Liver (tissue), 9 donors: ENCODE data around the gene KLK2. TPM values are rescaled to one million over a fixed set of nuclear protein-coding genes. Genes with fewer than 3 reads are reported as not detected.

Experiments used
- DNase-seq: peaks from one replicate; pipeline ENCODE4 v3.0.0-alpha.2; 2017; ENCODE audit warnings: low spot score
- H3K27ac ChIP-seq, 2 donors: one replicate each; pipeline ENCODE4 v1.7.0; 2013; ENCODE audit warnings: inconsistent platforms in 2 of 2, low read length in 2 of 2, control low read depth in 1 of 2, low read depth in 1 of 2, mild to moderate bottlenecking in 1 of 2
- H3K27me3 ChIP-seq, 4 donors: one replicate each; pipeline versions ENCODE4 v1.6.1 to v1.7.0; 2013; ENCODE audit warnings: low read length in 3 of 4, inconsistent platforms in 1 of 4, mild to moderate bottlenecking in 1 of 4, moderate library complexity in 1 of 4; ENCODE audit not compliant: control insufficient read depth in 4 of 4, insufficient read depth in 4 of 4
- H3K36me3 ChIP-seq, 4 donors: one replicate each; pipeline versions ENCODE4 v1.6.1 to v1.7.0; 2013; ENCODE audit warnings: low read length in 3 of 4, mild to moderate bottlenecking in 3 of 4, low read depth in 1 of 4, moderate library complexity in 1 of 4; ENCODE audit not compliant: control insufficient read depth in 4 of 4, insufficient read depth in 3 of 4
- H3K4me1 ChIP-seq, 4 donors: one replicate each; pipeline versions ENCODE4 v1.6.1 to v1.7.0; 2013; ENCODE audit warnings: low read length in 3 of 4, mild to moderate bottlenecking in 3 of 4, moderate library complexity in 1 of 4; ENCODE audit not compliant: control insufficient read depth in 4 of 4, insufficient read depth in 4 of 4
- H3K4me3 ChIP-seq, 3 donors: one replicate each; pipeline versions ENCODE4 v1.6.1 to v1.7.0; 2013; ENCODE audit warnings: low read length in 3 of 3, control low read depth in 1 of 3, low read depth in 1 of 3, mild to moderate bottlenecking in 1 of 3
- H3K9ac ChIP-seq, 2 donors: one replicate each; pipeline ENCODE4 v1.7.0; 2013; ENCODE audit warnings: low read length in 2 of 2, mild to moderate bottlenecking in 2 of 2, moderate library complexity in 2 of 2, control low read depth in 1 of 2, low read depth in 1 of 2
- H3K9me3 ChIP-seq, 4 donors: one replicate each; pipeline versions ENCODE4 v1.6.1 to v1.7.0; 2013; ENCODE audit warnings: low read length in 3 of 4; ENCODE audit not compliant: control insufficient read depth in 4 of 4
- EGR1 ChIP-seq, 2 donors: IDR thresholded peaks; 2 replicates each; pipeline ENCODE4 v1.6.1; 2016 to 2018; ENCODE audit warnings: antibody characterized with exemption in 2 of 2, low read depth in 2 of 2
- FOXA1 ChIP-seq: IDR thresholded peaks from 2 replicates; pipeline ENCODE4 v1.6.1; 2016; ENCODE audit warnings: antibody characterized with exemption
- HNF4G ChIP-seq: IDR thresholded peaks from 2 replicates; pipeline ENCODE4 v1.6.1; 2016; ENCODE audit warnings: antibody characterized with exemption
- NR2F2 ChIP-seq: IDR thresholded peaks from 2 replicates; pipeline ENCODE4 v1.6.1; 2016; ENCODE audit warnings: antibody characterized with exemption
- RAD21 ChIP-seq, 2 donors: IDR thresholded peaks; 2 replicates each; pipeline ENCODE4 v1.6.1; 2016; ENCODE audit warnings: antibody characterized with exemption in 2 of 2, mild to moderate bottlenecking in 2 of 2
- RXRA ChIP-seq, 2 donors: IDR thresholded peaks; 2 replicates each; pipeline ENCODE4 v1.6.1; 2017 to 2018; ENCODE audit warnings: antibody characterized with exemption in 2 of 2, mild to moderate bottlenecking in 1 of 2
- TAF1 ChIP-seq: conservative IDR thresholded peaks from 2 replicates; pipeline ENCODE4 v1.6.1; 2016; ENCODE audit warnings: antibody characterized with exemption, mild to moderate bottlenecking
- YY1 ChIP-seq: IDR thresholded peaks from 2 replicates; pipeline ENCODE4 v1.6.1; 2016; ENCODE audit warnings: antibody characterized with exemption, mild to moderate bottlenecking
- WGBS: extraction: QIAGEN DNeasy Blood & Tissue Kit; methylation state at CpG from one replicate; pipeline ENCODE4 v1.1.7; 2013; 5-methylcytosine and 5-hydroxymethylcytosine counted together
- polyA plus RNA-seq, 2 donors: library from polyadenylated mRNA; stranded (reverse) in 1 of 2; unstranded in 1 of 2; fragments of 200-250 nt in 1 of 2; fragments of >200 nt in 1 of 2; fragmentation: Nextera tagmentation in 1 of 2; extraction: Ambion mirVana in 1 of 2; gene quantifications; one replicate each; pipeline versions ENCODE4 v1.2.1 to v1.2.3, GENCODE V29; 2013 to 2015
- total RNA-seq, 2 donors: library from RNA; depleted of rRNA; stranded (reverse); fragments of >200 nt; gene quantifications; one replicate each; pipeline ENCODE4 v1.2.3, GENCODE V29; 2014
- TF ChIP-seq, protein P1 (sequence below): IDR thresholded peaks from 2 replicates; pipeline ENCODE4 v1.6.1; 2016; ENCODE audit warnings: antibody characterized with exemption, mild to moderate bottlenecking
- TF ChIP-seq, protein P2 (sequence below): IDR thresholded peaks from 2 replicates; pipeline ENCODE4 v1.6.1; 2016; ENCODE audit warnings: antibody characterized with exemption
- TF ChIP-seq, protein P3 (sequence below): fragments of 150-350 bp; IDR thresholded peaks from 2 replicates; pipeline ENCODE4 v1.5.1; 2017; ENCODE audit warnings: improper control_type of control experiment, low read depth, low read length; ENCODE audit not compliant: missing input control
- TF ChIP-seq, protein P4 (sequence below): IDR thresholded peaks from 2 replicates; pipeline ENCODE4 v1.6.1; 2016; ENCODE audit warnings: antibody characterized with exemption
- donor health status: healthy.
- donor health status: healthy.
- donor health status: healthy.
- donor health status: healthy.
- donor health status: healthy.

Gene KLK2
- total and polyA plus RNA-seq, 4 donors: not detected

DNA sequence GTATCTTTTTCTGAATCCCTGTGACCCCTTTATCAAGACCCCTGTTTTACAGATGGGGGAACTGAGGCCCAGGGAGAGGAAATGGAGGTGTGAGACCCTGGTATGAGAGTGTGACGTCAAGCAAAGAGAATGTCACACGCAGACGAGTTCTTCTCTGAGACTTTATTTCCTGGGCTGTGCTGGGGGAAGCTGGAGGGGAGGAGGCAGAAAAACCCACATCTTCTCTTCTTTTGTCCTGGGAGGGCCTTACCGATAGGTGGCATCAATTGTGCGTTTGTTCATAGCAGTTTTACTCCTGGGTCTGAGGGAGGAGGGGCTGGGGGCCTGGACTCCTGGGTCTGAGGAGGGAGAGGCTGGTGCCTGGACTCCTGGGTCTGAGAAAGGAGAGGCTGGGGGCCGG is 35.0 kb upstream of the KLK2 start:
- Histone ChIP-seq H3K36me3 (no peaks in the 10 kb centered on the region), H3K4me1 (peaks cover 0 to 11% (median 4%) of the 10 kb centered on the region in 4 donors), H3K27me3 (no peaks in the 10 kb centered on the region), H3K9me3 (no peaks in the 10 kb centered on the region), H3K9ac (no peak overlapping the region), H3K27ac (no peak overlapping the region), H3K4me3 (no peak overlapping the region)
- no peak for DNase-seq
- TF ChIP-seq, protein P1, sequence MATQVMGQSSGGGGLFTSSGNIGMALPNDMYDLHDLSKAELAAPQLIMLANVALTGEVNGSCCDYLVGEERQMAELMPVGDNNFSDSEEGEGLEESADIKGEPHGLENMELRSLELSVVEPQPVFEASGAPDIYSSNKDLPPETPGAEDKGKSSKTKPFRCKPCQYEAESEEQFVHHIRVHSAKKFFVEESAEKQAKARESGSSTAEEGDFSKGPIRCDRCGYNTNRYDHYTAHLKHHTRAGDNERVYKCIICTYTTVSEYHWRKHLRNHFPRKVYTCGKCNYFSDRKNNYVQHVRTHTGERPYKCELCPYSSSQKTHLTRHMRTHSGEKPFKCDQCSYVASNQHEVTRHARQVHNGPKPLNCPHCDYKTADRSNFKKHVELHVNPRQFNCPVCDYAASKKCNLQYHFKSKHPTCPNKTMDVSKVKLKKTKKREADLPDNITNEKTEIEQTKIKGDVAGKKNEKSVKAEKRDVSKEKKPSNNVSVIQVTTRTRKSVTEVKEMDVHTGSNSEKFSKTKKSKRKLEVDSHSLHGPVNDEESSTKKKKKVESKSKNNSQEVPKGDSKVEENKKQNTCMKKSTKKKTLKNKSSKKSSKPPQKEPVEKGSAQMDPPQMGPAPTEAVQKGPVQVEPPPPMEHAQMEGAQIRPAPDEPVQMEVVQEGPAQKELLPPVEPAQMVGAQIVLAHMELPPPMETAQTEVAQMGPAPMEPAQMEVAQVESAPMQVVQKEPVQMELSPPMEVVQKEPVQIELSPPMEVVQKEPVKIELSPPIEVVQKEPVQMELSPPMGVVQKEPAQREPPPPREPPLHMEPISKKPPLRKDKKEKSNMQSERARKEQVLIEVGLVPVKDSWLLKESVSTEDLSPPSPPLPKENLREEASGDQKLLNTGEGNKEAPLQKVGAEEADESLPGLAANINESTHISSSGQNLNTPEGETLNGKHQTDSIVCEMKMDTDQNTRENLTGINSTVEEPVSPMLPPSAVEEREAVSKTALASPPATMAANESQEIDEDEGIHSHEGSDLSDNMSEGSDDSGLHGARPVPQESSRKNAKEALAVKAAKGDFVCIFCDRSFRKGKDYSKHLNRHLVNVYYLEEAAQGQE: no peak
- TF ChIP-seq YY1: no peak
- TF ChIP-seq, protein P2, sequence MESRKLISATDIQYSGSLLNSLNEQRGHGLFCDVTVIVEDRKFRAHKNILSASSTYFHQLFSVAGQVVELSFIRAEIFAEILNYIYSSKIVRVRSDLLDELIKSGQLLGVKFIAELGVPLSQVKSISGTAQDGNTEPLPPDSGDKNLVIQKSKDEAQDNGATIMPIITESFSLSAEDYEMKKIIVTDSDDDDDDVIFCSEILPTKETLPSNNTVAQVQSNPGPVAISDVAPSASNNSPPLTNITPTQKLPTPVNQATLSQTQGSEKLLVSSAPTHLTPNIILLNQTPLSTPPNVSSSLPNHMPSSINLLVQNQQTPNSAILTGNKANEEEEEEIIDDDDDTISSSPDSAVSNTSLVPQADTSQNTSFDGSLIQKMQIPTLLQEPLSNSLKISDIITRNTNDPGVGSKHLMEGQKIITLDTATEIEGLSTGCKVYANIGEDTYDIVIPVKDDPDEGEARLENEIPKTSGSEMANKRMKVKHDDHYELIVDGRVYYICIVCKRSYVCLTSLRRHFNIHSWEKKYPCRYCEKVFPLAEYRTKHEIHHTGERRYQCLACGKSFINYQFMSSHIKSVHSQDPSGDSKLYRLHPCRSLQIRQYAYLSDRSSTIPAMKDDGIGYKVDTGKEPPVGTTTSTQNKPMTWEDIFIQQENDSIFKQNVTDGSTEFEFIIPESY: no peak
- TF ChIP-seq, protein P3, sequence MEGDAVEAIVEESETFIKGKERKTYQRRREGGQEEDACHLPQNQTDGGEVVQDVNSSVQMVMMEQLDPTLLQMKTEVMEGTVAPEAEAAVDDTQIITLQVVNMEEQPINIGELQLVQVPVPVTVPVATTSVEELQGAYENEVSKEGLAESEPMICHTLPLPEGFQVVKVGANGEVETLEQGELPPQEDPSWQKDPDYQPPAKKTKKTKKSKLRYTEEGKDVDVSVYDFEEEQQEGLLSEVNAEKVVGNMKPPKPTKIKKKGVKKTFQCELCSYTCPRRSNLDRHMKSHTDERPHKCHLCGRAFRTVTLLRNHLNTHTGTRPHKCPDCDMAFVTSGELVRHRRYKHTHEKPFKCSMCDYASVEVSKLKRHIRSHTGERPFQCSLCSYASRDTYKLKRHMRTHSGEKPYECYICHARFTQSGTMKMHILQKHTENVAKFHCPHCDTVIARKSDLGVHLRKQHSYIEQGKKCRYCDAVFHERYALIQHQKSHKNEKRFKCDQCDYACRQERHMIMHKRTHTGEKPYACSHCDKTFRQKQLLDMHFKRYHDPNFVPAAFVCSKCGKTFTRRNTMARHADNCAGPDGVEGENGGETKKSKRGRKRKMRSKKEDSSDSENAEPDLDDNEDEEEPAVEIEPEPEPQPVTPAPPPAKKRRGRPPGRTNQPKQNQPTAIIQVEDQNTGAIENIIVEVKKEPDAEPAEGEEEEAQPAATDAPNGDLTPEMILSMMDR: no peak
- no peak for TF ChIP-seq RAD21 (IDR thresholded peaks at IDR 0.05)
- 22% methylated on average over 6 of the region's 6 CpGs for WGBS

DNA sequence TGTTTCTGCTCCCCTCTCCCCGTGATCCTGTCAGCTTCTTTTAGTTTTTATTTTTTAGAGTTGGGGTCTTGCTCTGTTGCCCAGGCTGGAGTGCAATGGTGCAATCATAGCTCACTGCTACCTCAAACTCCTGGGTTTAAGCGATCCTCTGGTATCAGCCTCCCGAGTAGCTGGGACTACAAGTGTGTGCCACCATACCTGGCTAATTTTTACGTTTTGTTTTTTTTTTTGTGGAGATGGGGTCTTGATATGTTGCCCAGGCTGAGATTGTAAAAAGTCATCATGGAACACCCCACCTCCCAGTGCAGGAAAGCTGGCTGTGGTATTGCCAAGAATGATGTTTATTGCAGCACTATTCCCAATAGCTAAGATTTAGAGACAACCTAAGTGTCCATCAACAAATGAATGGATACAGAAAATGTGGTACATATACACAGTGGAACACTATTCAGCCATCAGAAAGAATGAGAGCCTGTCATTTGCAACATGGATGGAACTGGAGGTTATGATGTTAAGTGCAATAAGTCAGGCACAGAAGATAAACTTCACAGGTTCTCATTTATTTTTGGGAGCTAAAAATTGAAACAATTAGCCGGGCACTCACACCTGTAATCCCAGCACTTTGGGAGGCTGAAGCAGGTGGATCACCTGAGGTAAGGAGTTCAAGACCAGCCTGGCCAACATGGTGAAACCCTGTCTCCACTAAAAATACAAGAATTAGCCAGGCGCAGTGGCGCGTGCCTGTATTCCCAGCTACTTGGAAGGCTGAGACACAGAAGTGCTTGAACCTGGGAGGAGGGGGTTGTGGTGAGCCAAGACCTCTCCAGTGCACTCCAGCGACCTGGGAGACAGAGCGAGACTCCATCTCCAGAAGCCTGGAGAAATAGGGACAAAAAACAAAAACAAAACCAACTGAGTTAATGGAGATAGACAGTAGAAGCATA is 33.3 kb upstream of the KLK2 start:
- H3K27me3 ChIP-seq: no peaks in the 10 kb centered on the region
- H3K9me3 ChIP-seq: peaks cover 0 to 12% (median 2%) of the 10 kb centered on the region in 4 donors
- no peak for DNase-seq
- peaks cover 0 to 11% (median 4%) of the 10 kb centered on the region in 4 donors for H3K4me1 ChIP-seq
- H3K27ac ChIP-seq: no peak overlapping the region
- no peaks in the 10 kb centered on the region for H3K36me3 ChIP-seq
- H3K4me3 ChIP-seq: no peak overlapping the region
- WGBS: 83% methylated on average over 10 of the region's 10 CpGs
- no peak for TF ChIP-seq HNF4G
- no peak for TF ChIP-seq RAD21 (IDR thresholded peaks at IDR 0.05)
- TF ChIP-seq, protein P2: no peak
- no peak for TF ChIP-seq NR2F2
- no peak for TF ChIP-seq RXRA (IDR thresholded peaks at IDR 0.05)
- TF ChIP-seq, protein P4, sequence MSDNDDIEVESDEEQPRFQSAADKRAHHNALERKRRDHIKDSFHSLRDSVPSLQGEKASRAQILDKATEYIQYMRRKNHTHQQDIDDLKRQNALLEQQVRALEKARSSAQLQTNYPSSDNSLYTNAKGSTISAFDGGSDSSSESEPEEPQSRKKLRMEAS: no peak
- no peak for TF ChIP-seq EGR1 (IDR thresholded peaks at IDR 0.05; ENCODE audit: low read depth in 2 of 2)
- TF ChIP-seq YY1: no peak
- TF ChIP-seq, protein P1: no peak
- no peak for TF ChIP-seq FOXA1
- no peak for TF ChIP-seq TAF1
- no peak overlapping the region for H3K9ac ChIP-seq
